MM.1S (cell line): ENCODE data around the gene CYTH4.
"Not testable (repeated sequence)": the region's sequence is repeated elsewhere in the genome, so short reads cannot be mapped to it uniquely, and the experiment has no call there.

Experiments
- DNase-seq: peaks from one replicate; pipeline ENCODE4 v3.0.0-alpha.2; 2015
- H2AFZ ChIP-seq: fragments of 300-600 bp; sonication (generic); 2 replicates; pipeline ENCODE4 v1.6.0; 2016; ENCODE audit warnings: antibody characterized with exemption, low read length
- H3F3A ChIP-seq: fragments of 300-600 bp; sonication (generic); 2 replicates; pipeline ENCODE4 v1.6.1; 2016; ENCODE audit warnings: mild to moderate bottlenecking, antibody characterized with exemption, low read length, moderate library complexity, mixed read lengths; ENCODE audit not compliant: insufficient read depth
- H3K27ac ChIP-seq: fragments of 300-600 bp; sonication (generic); 2 replicates; pipeline ENCODE4 v1.5.1; 2016; ENCODE audit warnings: mild to moderate bottlenecking, low read length
- H3K27me3 ChIP-seq: fragments of 300-600 bp; sonication (generic); replicated peaks from 2 replicates; pipeline ENCODE4 v1.6.0; 2016; ENCODE audit warnings: low read length; ENCODE audit not compliant: insufficient read depth
- H3K36me3 ChIP-seq: fragments of 300-600 bp; sonication (generic); replicated peaks from 2 replicates; pipeline ENCODE4 v1.6.1; 2016; ENCODE audit warnings: mild to moderate bottlenecking, low read length, mixed read lengths; ENCODE audit not compliant: insufficient read depth
- H3K4me1 ChIP-seq: fragments of 300-600 bp; sonication (generic); 2 replicates; pipeline ENCODE4 v1.6.1; 2016; ENCODE audit warnings: low read length, mixed read lengths
- H3K4me2 ChIP-seq: fragments of 300-600 bp; sonication (generic); 2 replicates; pipeline ENCODE4 v1.6.0; 2016; ENCODE audit warnings: low read depth, low read length
- H3K4me3 ChIP-seq: fragments of 300-600 bp; sonication (generic); 2 replicates; pipeline ENCODE4 v1.5.1; 2016; ENCODE audit warnings: low read length, mixed read lengths
- H3K79me2 ChIP-seq: fragments of 300-600 bp; sonication (generic); 2 replicates; pipeline ENCODE4 v1.6.1; 2016; ENCODE audit warnings: mixed run types, low read length, mixed read lengths
- H3K9ac ChIP-seq: fragments of 300-600 bp; sonication (generic); 2 replicates; pipeline ENCODE4 v1.6.1; 2016; ENCODE audit warnings: low read length, mixed read lengths
- H3K9me2 ChIP-seq: fragments of 300-600 bp; sonication (generic); replicated peaks from 2 replicates; pipeline ENCODE4 v1.6.1; 2016; ENCODE audit warnings: mild to moderate bottlenecking, low read length, mixed read lengths; ENCODE audit not compliant: insufficient read depth
- H3K9me3 ChIP-seq: fragments of 300-600 bp; sonication (generic); replicated peaks from 2 replicates; pipeline ENCODE4 v1.6.1; 2016; ENCODE audit warnings: mild to moderate bottlenecking, low read length, mixed read lengths; ENCODE audit not compliant: insufficient read depth
- H4K20me1 ChIP-seq: fragments of 300-600 bp; sonication (generic); 2 replicates; pipeline ENCODE4 v1.6.1; 2016; ENCODE audit warnings: mild to moderate bottlenecking, low read length, moderate library complexity, mixed read lengths; ENCODE audit not compliant: insufficient read depth
- EZH2 ChIP-seq: fragments of 300-600 bp; sonication (generic); optimal IDR thresholded peaks from 2 replicates; pipeline ENCODE3; 2017; ENCODE audit warnings: low read depth, mild to moderate bottlenecking, antibody characterized with exemption, low read length, mixed read lengths
- EZH2phosphoT487 ChIP-seq: fragments of 300-600 bp; sonication (generic); IDR thresholded peaks from 2 replicates; pipeline ENCODE4 v1.6.1; 2018; ENCODE audit warnings: antibody characterized with exemption, low read length
- TF ChIP-seq, protein P1 (sequence below): fragments of 300-600 bp; sonication (generic); IDR thresholded peaks from 2 replicates; pipeline ENCODE4 v1.5.1; 2016; ENCODE audit warnings: antibody characterized with exemption, low read length, mixed read lengths

Gene CYTH4, protein sequence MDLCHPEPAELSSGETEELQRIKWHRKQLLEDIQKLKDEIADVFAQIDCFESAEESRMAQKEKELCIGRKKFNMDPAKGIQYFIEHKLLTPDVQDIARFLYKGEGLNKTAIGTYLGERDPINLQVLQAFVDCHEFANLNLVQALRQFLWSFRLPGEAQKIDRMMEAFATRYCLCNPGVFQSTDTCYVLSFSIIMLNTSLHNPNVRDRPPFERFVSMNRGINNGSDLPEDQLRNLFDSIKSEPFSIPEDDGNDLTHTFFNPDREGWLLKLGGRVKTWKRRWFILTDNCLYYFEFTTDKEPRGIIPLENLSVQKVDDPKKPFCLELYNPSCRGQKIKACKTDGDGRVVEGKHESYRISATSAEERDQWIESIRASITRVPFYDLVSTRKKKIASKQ

DNA sequence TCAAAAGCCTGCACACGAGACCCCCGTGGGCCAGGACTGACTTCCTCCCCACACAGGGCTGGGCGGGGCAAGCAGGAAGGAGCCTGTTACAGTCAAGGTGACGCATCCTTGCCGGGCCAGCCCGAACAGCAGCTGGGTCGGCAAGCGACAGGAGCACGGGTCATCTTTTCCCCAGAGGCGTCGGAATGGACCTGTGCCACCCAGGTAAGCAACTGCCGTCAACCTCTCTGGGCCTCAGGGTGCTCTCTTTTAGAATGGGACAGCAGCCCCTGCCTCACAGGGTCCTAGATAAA lies at the start of gene CYTH4:
CYTH4 (plus strand) TSS at position 124 of the 293 bp plus-strand sequence; CDS start at position 186, 62 bp downstream.
- Histone ChIP-seq H3K4me3 (peak within 1 kb of the TSS; percentile 74), H3K4me1 (peaks cover 25% of the 10 kb centered on the region), H2AFZ (peak within 1 kb of the TSS; percentile 75), H4K20me1 (no peaks in the 10 kb centered on the region), H3K9ac (peak within 1 kb of the TSS; percentile 64), H3K4me2 (peak within 1 kb of the TSS; percentile 87), H3K9me3 (no peaks in the 10 kb centered on the region), H3K79me2 (peaks cover 18% of the 10 kb centered on the region), H3K27ac (peak within 1 kb of the TSS; percentile 12; the same call in 1 of the 2 replicates), H3K36me3 (no peaks in the 10 kb centered on the region), H3K9me2 (no peaks in the 10 kb centered on the region), H3F3A (peaks cover 9% of the 10 kb centered on the region; the same call in 1 of the 2 replicates), H3K27me3 (no peaks in the 10 kb centered on the region)
- no peak for DNase-seq
- TF ChIP-seq, protein P1, sequence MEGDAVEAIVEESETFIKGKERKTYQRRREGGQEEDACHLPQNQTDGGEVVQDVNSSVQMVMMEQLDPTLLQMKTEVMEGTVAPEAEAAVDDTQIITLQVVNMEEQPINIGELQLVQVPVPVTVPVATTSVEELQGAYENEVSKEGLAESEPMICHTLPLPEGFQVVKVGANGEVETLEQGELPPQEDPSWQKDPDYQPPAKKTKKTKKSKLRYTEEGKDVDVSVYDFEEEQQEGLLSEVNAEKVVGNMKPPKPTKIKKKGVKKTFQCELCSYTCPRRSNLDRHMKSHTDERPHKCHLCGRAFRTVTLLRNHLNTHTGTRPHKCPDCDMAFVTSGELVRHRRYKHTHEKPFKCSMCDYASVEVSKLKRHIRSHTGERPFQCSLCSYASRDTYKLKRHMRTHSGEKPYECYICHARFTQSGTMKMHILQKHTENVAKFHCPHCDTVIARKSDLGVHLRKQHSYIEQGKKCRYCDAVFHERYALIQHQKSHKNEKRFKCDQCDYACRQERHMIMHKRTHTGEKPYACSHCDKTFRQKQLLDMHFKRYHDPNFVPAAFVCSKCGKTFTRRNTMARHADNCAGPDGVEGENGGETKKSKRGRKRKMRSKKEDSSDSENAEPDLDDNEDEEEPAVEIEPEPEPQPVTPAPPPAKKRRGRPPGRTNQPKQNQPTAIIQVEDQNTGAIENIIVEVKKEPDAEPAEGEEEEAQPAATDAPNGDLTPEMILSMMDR: no peak
- TF ChIP-seq EZH2: no peak
- TF ChIP-seq EZH2phosphoT487: no peak

DNA sequence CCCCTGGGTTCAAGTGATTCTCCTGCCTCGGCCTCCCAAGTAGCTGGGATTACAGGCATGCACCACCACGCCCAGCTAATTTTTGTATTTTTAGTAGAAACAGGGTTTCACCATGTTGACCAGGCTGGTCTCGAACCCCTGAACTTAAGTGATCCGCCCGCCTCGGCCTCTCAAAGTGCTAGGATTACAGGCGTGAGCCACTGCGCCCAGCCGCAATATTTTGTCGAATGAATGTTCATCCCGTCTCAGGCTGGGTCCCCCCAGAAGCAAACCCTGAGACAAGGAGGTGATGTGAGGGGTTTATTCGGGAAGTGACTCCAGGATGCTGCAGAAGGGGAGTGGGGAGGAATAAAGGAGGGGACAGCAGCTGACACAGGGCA lies 48.9 kb upstream of the CYTH4 start:
- not testable (repeated sequence) for H3K9me2 ChIP-seq, H3K9me3 ChIP-seq, H3K4me3 ChIP-seq, H2AFZ ChIP-seq, H3K4me2 ChIP-seq, H3K9ac ChIP-seq, H4K20me1 ChIP-seq, H3K27me3 ChIP-seq, DNase-seq
- Histone ChIP-seq H3K4me1 (peaks cover 90% of the 10 kb centered on the region), H3K27ac (peak overlapping the region; percentile 10; the same call in 1 of the 2 replicates), H3F3A (peaks cover 79% of the 10 kb centered on the region), H3K79me2 (peaks cover 88% of the 10 kb centered on the region), H3K36me3 (peaks cover 14% of the 10 kb centered on the region; the same call in 1 of the 2 replicates)

DNA sequence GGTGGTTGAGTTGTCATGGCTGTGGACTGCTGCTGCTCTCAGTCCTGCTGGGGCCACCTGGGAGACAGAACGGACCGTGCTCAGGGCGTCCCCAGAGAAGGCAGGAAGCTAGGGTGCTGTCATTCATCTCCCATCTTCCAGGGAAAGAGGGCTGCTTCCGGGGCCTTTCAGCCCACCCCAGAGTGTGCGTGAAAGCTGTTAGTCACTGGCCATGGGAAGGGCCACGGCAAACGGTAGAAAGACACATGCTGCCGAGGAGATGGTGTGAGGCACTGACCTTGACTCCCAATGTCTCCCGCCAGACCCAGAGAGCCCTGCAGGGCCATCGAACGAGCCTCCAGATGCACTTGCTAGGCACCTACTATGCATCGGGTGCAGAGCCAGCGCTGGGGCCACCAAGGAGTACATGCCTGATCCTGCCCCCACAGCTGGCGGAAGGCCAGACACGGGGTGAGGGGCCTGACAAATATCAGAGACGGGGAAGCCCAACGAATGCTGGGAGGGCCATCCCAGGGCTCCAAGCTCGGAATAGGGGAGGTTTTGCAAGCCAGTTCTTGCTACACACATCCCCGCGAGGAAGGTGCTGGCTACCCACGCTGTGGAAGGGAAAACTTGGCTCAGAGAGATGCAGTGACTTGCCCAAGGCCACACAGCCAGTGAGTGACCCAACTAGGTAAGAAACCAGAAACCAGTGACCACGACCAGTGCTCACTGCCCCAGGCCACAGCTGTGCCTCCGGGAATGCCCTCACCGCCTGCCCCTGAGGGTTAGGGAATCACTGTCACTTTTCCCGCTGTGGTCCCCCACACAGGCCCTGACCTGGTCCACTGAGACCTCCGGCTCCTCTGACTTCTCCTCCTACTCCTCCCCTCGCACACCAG lies 48.3 kb upstream of the CYTH4 start:
- Histone ChIP-seq H3K9ac (no peak overlapping the region), H3K4me1 (peaks cover 89% of the 10 kb centered on the region), H3F3A (peaks cover 78% of the 10 kb centered on the region), H3K4me3 (no peak overlapping the region), H4K20me1 (0 out of 2 replicates have a peak, but pooled peaks cover 2% of the 10 kb centered on the region), H3K4me2 (no peak overlapping the region), H3K36me3 (peaks cover 9% of the 10 kb centered on the region; the same call in 1 of the 2 replicates), H3K27ac (peak overlapping the region; percentile 34; the same call in 1 of the 2 replicates), H2AFZ (no peak overlapping the region), H3K27me3 (no peaks in the 10 kb centered on the region), H3K79me2 (peaks cover 88% of the 10 kb centered on the region), H3K9me3 (no peaks in the 10 kb centered on the region), H3K9me2 (no peaks in the 10 kb centered on the region)
- TF ChIP-seq, protein P1: no peak
- TF ChIP-seq EZH2: no peak
- no peak for TF ChIP-seq EZH2phosphoT487
- no peak for DNase-seq
